ENCODE measurements around the gene ABL1.
A peak's percentile ranks its signal among the peaks of the same experiment; 100 is the strongest.

Gene ABL1

DNA sequence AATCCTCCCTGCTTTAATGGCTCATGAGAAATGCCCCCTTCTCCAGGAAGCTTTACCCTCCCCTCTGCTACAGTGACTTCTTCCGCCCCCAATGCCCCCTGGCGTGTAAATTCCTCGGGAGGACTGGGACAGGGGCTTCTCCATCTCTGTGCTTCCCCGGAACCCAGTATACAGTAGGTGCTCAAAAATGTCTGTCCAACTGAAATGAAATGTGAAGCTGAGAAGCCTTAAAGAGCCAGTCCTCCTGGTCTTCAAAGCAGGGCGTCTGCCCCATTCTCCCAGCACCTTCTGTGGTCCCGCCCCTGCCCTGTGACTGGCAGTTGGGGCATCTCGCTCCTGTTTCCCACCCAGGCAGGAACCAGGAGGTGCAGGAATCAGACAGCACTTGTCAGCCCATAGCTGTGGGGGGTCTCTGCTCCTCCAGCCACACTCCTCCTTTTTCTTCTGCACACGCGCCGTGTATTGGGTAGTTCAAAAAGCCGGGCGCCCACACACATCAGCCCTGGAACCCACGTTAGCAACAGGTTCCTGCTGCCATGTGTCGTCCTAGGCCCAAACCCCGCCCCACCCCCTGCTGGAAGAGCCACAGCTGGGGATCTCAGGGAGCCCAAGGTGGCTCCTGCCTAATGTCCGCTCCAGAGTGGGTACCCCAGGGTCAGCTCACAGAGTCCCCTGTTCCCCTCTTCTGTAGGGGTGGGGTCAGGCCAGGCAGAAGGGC lies 88.0 kb downstream of the ABL1 start:
- DNase-seq: no peak
- H3K9me3 ChIP-seq (ENCODE audit: control insufficient read depth, low read length): no peaks in the 10 kb centered on the region
- no peak overlapping the region for H4K91ac ChIP-seq (ENCODE audit: low read length)
- peaks cover 24 to 76% of the 10 kb centered on the region in 2 experiments for H3K27me3 ChIP-seq (ENCODE audit: control insufficient read depth in 1 of 2, insufficient read depth in 1 of 2, low read length in 2 of 2)
- H3K23ac ChIP-seq (ENCODE audit: low read length in 2 of 2): no peak overlapping the region
- WGBS: 72% methylated on average over 16 of the region's 16 CpGs
- H2AK5ac ChIP-seq (ENCODE audit: low read length, severe bottlenecking): no peak overlapping the region
- H3K4me3 ChIP-seq (ENCODE audit: insufficient read depth in 1 of 2, low read depth in 1 of 2, low read length in 2 of 2): no peak overlapping the region
- peaks cover 0 to 2% of the 10 kb centered on the region in 2 experiments for H3K36me3 ChIP-seq (ENCODE audit: control insufficient read depth in 1 of 2, insufficient read depth in 2 of 2, low read depth in 1 of 2, low read length in 2 of 2)
- H3K9ac ChIP-seq (ENCODE audit: low read length): no peak overlapping the region
- peaks cover 26% of the 10 kb centered on the region for H3K4me1 ChIP-seq (ENCODE audit: control insufficient read depth, insufficient read depth, low read depth, low read length)
- no peak overlapping the region for H3K27ac ChIP-seq (ENCODE audit: low read length, poor library complexity, severe bottlenecking)
- H2AFZ ChIP-seq (ENCODE audit: low read depth, low read length): no peak overlapping the region
- H3K4ac ChIP-seq (ENCODE audit: low read depth in 1 of 2, low read length in 2 of 2): no peak overlapping the region
- H2BK120ac ChIP-seq (ENCODE audit: low read depth, low read length): no peak overlapping the region
- H2BK5ac ChIP-seq (ENCODE audit: low read depth, low read length, poor library complexity, severe bottlenecking): no peak overlapping the region
- H2BK15ac ChIP-seq (ENCODE audit: low read depth, poor library complexity, severe bottlenecking): no peak overlapping the region
- H3K18ac ChIP-seq (ENCODE audit: low read depth in 1 of 2, low read length in 2 of 2): no peak overlapping the region
- H3K14ac ChIP-seq (ENCODE audit: low read length in 2 of 2): no peak overlapping the region
- no peak overlapping the region for H3K4me2 ChIP-seq (ENCODE audit: low read length, poor library complexity, severe bottlenecking)
- H4K8ac ChIP-seq (ENCODE audit: low read length): no peak overlapping the region
- no peaks in the 10 kb centered on the region for H3K79me1 ChIP-seq (replicated peaks; ENCODE audit: low read length, poor library complexity, severe bottlenecking)
- no peak overlapping the region for H2BK12ac ChIP-seq (ENCODE audit: low read length in 2 of 2)

DNA sequence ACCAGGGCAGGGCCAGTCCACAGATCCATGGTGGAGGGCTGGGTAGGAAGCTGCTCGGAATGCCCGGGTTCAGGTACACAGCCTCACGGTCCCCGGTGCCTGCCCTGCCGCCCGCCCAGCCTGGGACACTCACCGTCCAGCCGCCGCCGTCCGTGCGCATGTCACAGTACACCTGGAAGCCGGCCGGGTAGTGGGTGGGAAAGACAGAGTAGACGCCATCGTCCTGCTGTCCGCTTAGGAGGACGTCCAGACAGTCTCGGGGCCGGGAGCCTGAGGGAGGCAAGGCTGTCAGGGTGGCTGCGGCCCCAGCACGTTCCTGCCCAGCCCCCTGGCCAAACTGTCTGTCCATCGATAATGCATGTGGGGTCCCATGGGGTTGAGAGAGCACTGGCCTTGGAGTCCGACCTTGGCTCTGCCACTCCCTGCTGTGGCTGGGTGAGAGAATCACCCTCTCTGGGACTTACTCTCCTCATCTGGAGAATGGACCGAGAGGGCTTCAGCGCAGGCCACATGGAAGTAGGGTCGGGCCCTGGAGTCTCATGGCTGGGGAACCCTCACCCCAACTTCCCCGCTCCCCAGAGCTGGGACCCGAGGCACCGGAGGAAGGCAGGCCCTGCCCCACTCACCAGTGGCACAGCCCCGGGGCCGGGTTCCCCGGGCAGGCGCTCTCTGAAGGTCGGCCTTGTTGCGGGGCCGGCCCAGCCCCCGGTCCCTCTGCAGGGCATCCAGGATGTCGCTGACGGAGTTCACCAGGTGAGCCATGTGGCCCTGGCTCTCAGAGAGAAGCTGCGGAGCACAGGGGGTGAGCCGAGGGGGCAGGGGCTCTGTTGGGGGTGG lies 88.8 kb downstream of the ABL1 start:
- Histone ChIP-seq H2AFZ (ENCODE audit: low read depth, low read length) (no peak overlapping the region), H2BK12ac (ENCODE audit: low read length in 2 of 2) (no peak overlapping the region), H3K9ac (ENCODE audit: low read length) (no peak overlapping the region), H3K4me1 (ENCODE audit: control insufficient read depth, insufficient read depth, low read depth, low read length) (peaks cover 34% of the 10 kb centered on the region), H2BK15ac (ENCODE audit: low read depth, poor library complexity, severe bottlenecking) (no peak overlapping the region), H2BK5ac (ENCODE audit: low read depth, low read length, poor library complexity, severe bottlenecking) (no peak overlapping the region), H3K27ac (ENCODE audit: low read length, poor library complexity, severe bottlenecking) (no peak overlapping the region), H4K91ac (ENCODE audit: low read length) (no peak overlapping the region), H3K14ac (ENCODE audit: low read length in 2 of 2) (no peak overlapping the region), H3K18ac (ENCODE audit: low read depth in 1 of 2, low read length in 2 of 2) (no peak overlapping the region), H3K4me3 (ENCODE audit: insufficient read depth in 1 of 2, low read depth in 1 of 2, low read length in 2 of 2) (no peak overlapping the region), H2AK5ac (ENCODE audit: low read length, severe bottlenecking) (peak overlapping the region; percentile 31), H3K27me3 (ENCODE audit: control insufficient read depth in 1 of 2, insufficient read depth in 1 of 2, low read length in 2 of 2) (peaks cover 19 to 68% of the 10 kb centered on the region in 2 experiments), H3K23ac (ENCODE audit: low read length in 2 of 2) (no peak overlapping the region), H3K79me1 (replicated peaks; ENCODE audit: low read length, poor library complexity, severe bottlenecking) (no peaks in the 10 kb centered on the region), H3K4ac (ENCODE audit: low read depth in 1 of 2, low read length in 2 of 2) (no peak overlapping the region), H4K8ac (ENCODE audit: low read length) (no peak overlapping the region), H3K4me2 (ENCODE audit: low read length, poor library complexity, severe bottlenecking) (no peak overlapping the region), H3K36me3 (ENCODE audit: control insufficient read depth in 1 of 2, insufficient read depth in 2 of 2, low read depth in 1 of 2, low read length in 2 of 2) (peaks cover 0 to 2% of the 10 kb centered on the region in 2 experiments), H3K9me3 (ENCODE audit: control insufficient read depth, low read length) (no peaks in the 10 kb centered on the region), H2BK120ac (ENCODE audit: low read depth, low read length) (no peak overlapping the region)
- 92% methylated on average over 42 of the region's 42 CpGs for WGBS
- no peak for DNase-seq

DNA sequence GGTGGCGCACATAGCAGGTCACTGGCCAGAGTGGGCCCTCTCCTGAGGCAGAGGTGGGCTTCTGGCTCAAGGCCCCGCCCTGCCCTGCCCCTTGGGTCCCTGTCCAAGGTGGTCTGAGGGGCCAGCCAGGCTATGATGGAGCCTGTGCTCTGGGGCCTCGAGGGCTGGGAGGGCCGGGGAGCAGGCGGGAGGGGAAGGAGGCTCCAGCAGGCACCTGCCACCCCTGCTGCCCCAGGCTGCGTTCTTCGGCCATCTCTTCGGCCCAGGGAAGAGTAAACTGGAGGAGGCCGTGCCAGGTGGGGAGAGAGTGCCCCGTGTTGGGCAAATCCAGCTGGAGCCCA lies 89.4 kb downstream of the ABL1 start:
- H3K36me3 ChIP-seq (ENCODE audit: control insufficient read depth in 1 of 2, insufficient read depth in 2 of 2, low read depth in 1 of 2, low read length in 2 of 2): peaks cover 0 to 2% of the 10 kb centered on the region in 2 experiments
- H2BK120ac ChIP-seq (ENCODE audit: low read depth, low read length): no peak overlapping the region
- whole genome bisulfite sequencing: 81% methylated on average over 10 of the region's 10 CpGs
- no peak overlapping the region for H3K4me2 ChIP-seq (ENCODE audit: low read length, poor library complexity, severe bottlenecking)
- no peak overlapping the region for H2BK15ac ChIP-seq (ENCODE audit: low read depth, poor library complexity, severe bottlenecking)
- H3K4me1 ChIP-seq (ENCODE audit: control insufficient read depth, insufficient read depth, low read depth, low read length): peaks cover 40% of the 10 kb centered on the region
- no peak overlapping the region for H3K9ac ChIP-seq (ENCODE audit: low read length)
- no peak overlapping the region for H2BK12ac ChIP-seq (ENCODE audit: low read length in 2 of 2)
- DNase-seq: no peak
- H3K18ac ChIP-seq (ENCODE audit: low read depth in 1 of 2, low read length in 2 of 2): no peak overlapping the region
- no peaks in the 10 kb centered on the region for H3K79me1 ChIP-seq (replicated peaks; ENCODE audit: low read length, poor library complexity, severe bottlenecking)
- no peak overlapping the region for H2BK5ac ChIP-seq (ENCODE audit: low read depth, low read length, poor library complexity, severe bottlenecking)
- no peak overlapping the region for H2AFZ ChIP-seq (ENCODE audit: low read depth, low read length)
- H3K9me3 ChIP-seq (ENCODE audit: control insufficient read depth, low read length): no peaks in the 10 kb centered on the region
- H3K4me3 ChIP-seq (ENCODE audit: insufficient read depth in 1 of 2, low read depth in 1 of 2, low read length in 2 of 2): no peak overlapping the region
- no peak overlapping the region for H4K91ac ChIP-seq (ENCODE audit: low read length)
- H4K8ac ChIP-seq (ENCODE audit: low read length): no peak overlapping the region
- H3K4ac ChIP-seq (ENCODE audit: low read depth in 1 of 2, low read length in 2 of 2): no peak overlapping the region
- H3K27me3 ChIP-seq (ENCODE audit: control insufficient read depth in 1 of 2, insufficient read depth in 1 of 2, low read length in 2 of 2): peaks cover 14 to 63% of the 10 kb centered on the region in 2 experiments
- H3K14ac ChIP-seq (ENCODE audit: low read length in 2 of 2): no peak overlapping the region
- no peak overlapping the region for H3K23ac ChIP-seq (ENCODE audit: low read length in 2 of 2)
- no peak overlapping the region for H3K27ac ChIP-seq (ENCODE audit: low read length, poor library complexity, severe bottlenecking)
- H2AK5ac ChIP-seq (ENCODE audit: low read length, severe bottlenecking): peak overlapping the region; percentile 53

DNA sequence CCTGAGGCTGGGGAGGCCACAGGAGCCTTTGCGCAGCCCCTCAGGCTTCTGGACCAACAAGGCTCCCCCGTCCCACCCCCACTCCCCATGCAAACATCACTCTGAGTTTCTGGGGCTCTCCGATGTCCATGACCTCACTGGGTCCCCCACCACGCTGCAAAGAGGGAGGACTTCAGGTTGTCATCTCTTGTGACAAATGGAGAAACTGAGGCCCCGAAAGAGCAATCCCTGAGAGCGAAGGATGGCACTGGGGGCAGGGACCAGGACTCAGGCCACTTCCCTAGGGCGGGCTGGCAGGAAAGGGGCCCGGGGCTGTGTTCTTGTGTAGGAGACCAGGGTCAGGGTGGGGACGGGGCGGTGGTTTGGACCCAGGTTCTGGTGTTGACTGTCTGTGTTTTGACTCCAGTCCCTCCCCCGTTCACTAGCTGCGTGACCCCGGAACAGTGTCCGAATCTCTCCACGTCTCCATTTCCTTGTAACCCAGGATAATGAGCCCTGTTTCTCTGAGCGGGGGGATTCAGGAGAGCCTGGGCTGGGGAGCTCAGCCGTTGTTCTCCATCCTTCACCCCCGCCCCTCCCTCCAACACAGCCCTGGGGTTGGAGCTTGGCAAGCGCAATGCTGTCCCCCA lies 90.1 kb downstream of the ABL1 start:
- Histone ChIP-seq H3K9ac (ENCODE audit: low read length) (no peak overlapping the region), H3K4me2 (ENCODE audit: low read length, poor library complexity, severe bottlenecking) (no peak overlapping the region), H2AK5ac (ENCODE audit: low read length, severe bottlenecking) (peak overlapping the region; percentile 1), H3K4me3 (ENCODE audit: insufficient read depth in 1 of 2, low read depth in 1 of 2, low read length in 2 of 2) (no peak overlapping the region), H2BK15ac (ENCODE audit: low read depth, poor library complexity, severe bottlenecking) (no peak overlapping the region), H2BK12ac (ENCODE audit: low read length in 2 of 2) (no peak overlapping the region), H3K23ac (ENCODE audit: low read length in 2 of 2) (no peak overlapping the region), H3K36me3 (ENCODE audit: control insufficient read depth in 1 of 2, insufficient read depth in 2 of 2, low read depth in 1 of 2, low read length in 2 of 2) (peaks cover 0 to 2% of the 10 kb centered on the region in 2 experiments), H4K8ac (ENCODE audit: low read length) (no peak overlapping the region), H3K4ac (ENCODE audit: low read depth in 1 of 2, low read length in 2 of 2) (no peak overlapping the region), H3K14ac (ENCODE audit: low read length in 2 of 2) (no peak overlapping the region), H3K79me1 (replicated peaks; ENCODE audit: low read length, poor library complexity, severe bottlenecking) (no peaks in the 10 kb centered on the region), H2BK120ac (ENCODE audit: low read depth, low read length) (no peak overlapping the region), H4K91ac (ENCODE audit: low read length) (no peak overlapping the region), H2BK5ac (ENCODE audit: low read depth, low read length, poor library complexity, severe bottlenecking) (no peak overlapping the region), H2AFZ (ENCODE audit: low read depth, low read length) (no peak overlapping the region), H3K27me3 (ENCODE audit: control insufficient read depth in 1 of 2, insufficient read depth in 1 of 2, low read length in 2 of 2) (peaks cover 14 to 59% of the 10 kb centered on the region in 2 experiments), H3K18ac (ENCODE audit: low read depth in 1 of 2, low read length in 2 of 2) (no peak overlapping the region), H3K9me3 (ENCODE audit: control insufficient read depth, low read length) (no peaks in the 10 kb centered on the region), H3K4me1 (ENCODE audit: control insufficient read depth, insufficient read depth, low read depth, low read length) (peaks cover 44% of the 10 kb centered on the region), H3K27ac (ENCODE audit: low read length, poor library complexity, severe bottlenecking) (no peak overlapping the region)
- WGBS: 86% methylated on average over 16 of the region's 19 CpGs
- DNase-seq: no peak

Data from mesenchymal stem cell (in vitro differentiated cells and primary cell).